ENCODE measurements around the gene KLHL22. TPM values are rescaled to one million over a fixed set of nuclear protein-coding genes. Genes with fewer than 3 reads are reported as not detected.
"Not testable (repeated sequence)": the region's sequence is repeated elsewhere in the genome, so short reads cannot be mapped to it uniquely, and the experiment has no call there.

KLHL22 gene
- total RNA-seq, 2 donors from 2014 or later, result 24.0 to 41.1 TPM

GRCh38 chr22:20420157-20420842 is 75.3 kb downstream of the KLHL22 start:
- ATAC-seq (ENCODE audit: insufficient number of reproducible peaks, low FRiP score, low read depth) (no peak), DNase-seq (ENCODE audit: low spot score) (no peak)

GRCh38 chr22:20419664-20419951 is 76.0 kb downstream of the KLHL22 start:
- Histone ChIP-seq H3K27ac (no peak overlapping the region), H3K4me1 (ENCODE audit: control insufficient read depth in 1 of 2, low read depth in 2 of 2) (peaks cover 10 to 32% of the 10 kb centered on the region in 2 donors), H3K27me3 (replicated peaks; ENCODE audit: insufficient read depth) (no peaks in the 10 kb centered on the region), H3K4me3 (no peak overlapping the region), H3K36me3 (no peaks in the 10 kb centered on the region), H3K9me3 (no peaks in the 10 kb centered on the region)
- TF ChIP-seq CTCF (IDR thresholded peaks at IDR 0.05), result no peak
- DNase-seq (ENCODE audit: low spot score) (no peak), ATAC-seq (ENCODE audit: insufficient number of reproducible peaks, low FRiP score, low read depth) (no peak)

More at GRCh38 chr22:20420157-20420842, 75.3 kb downstream of the KLHL22 start:
- Histone ChIP-seq H3K27me3 (replicated peaks; ENCODE audit: insufficient read depth) (no peaks in the 10 kb centered on the region), H3K9me3 (no peaks in the 10 kb centered on the region), H3K4me1 (ENCODE audit: control insufficient read depth in 1 of 2, low read depth in 2 of 2) (peaks cover 10 to 38% of the 10 kb centered on the region in 2 donors), H3K36me3 (no peaks in the 10 kb centered on the region), H3K27ac (no peak overlapping the region), H3K4me3 (no peak overlapping the region)
- no peak for TF ChIP-seq CTCF (IDR thresholded peaks at IDR 0.05)

- no peaks in the 10 kb centered on the region for H3K9me3 ChIP-seq
- peak overlapping the region; percentile 67 for H3K4me3 ChIP-seq
- peak; percentile 74 for TF ChIP-seq CTCF (IDR thresholded peaks at IDR 0.05)
- no peaks in the 10 kb centered on the region for H3K27me3 ChIP-seq (replicated peaks; ENCODE audit: insufficient read depth)
- peaks cover 5 to 18% of the 10 kb centered on the region in 2 donors for H3K4me1 ChIP-seq (ENCODE audit: control insufficient read depth in 1 of 2, low read depth in 2 of 2)
- H3K27ac ChIP-seq, result peak overlapping the region in 1 of 2 donors; percentile 42
- H3K36me3 ChIP-seq, result no peaks in the 10 kb centered on the region
- ATAC-seq (ENCODE audit: insufficient number of reproducible peaks, low FRiP score, low read depth) (peak; percentile 77), DNase-seq (ENCODE audit: low spot score) (no peak)
Observed at GRCh38 chr22:20418211-20418788, 77.3 kb downstream of the KLHL22 start.

- not testable (repeated sequence) for H3K36me3 ChIP-seq; DNase-seq (ENCODE audit: low spot score); H3K4me1 ChIP-seq (ENCODE audit: control insufficient read depth in 1 of 2, low read depth in 2 of 2); H3K9me3 ChIP-seq; H3K27me3 ChIP-seq (replicated peaks; ENCODE audit: insufficient read depth); H3K4me3 ChIP-seq; H3K27ac ChIP-seq; ATAC-seq (ENCODE audit: insufficient number of reproducible peaks, low FRiP score, low read depth)
Observed at GRCh38 chr22:20415699-20416098, 79.9 kb downstream of the KLHL22 start.

GRCh38 chr22:20415241-20415640 is 80.4 kb downstream of the KLHL22 start:
- H3K27me3 ChIP-seq (replicated peaks; ENCODE audit: insufficient read depth); H3K4me1 ChIP-seq (ENCODE audit: control insufficient read depth in 1 of 2, low read depth in 2 of 2); H3K4me3 ChIP-seq; H3K9me3 ChIP-seq; H3K36me3 ChIP-seq; DNase-seq (ENCODE audit: low spot score); H3K27ac ChIP-seq; ATAC-seq (ENCODE audit: insufficient number of reproducible peaks, low FRiP score, low read depth): not testable (repeated sequence)

- no peak for ATAC-seq (ENCODE audit: insufficient number of reproducible peaks, low FRiP score, low read depth)
- no peak for TF ChIP-seq CTCF (IDR thresholded peaks at IDR 0.05)
- peaks cover 0 to 6% of the 10 kb centered on the region in 2 donors for H3K4me1 ChIP-seq (ENCODE audit: control insufficient read depth in 1 of 2, low read depth in 2 of 2)
- no peak overlapping the region for H3K4me3 ChIP-seq
- no peaks in the 10 kb centered on the region for H3K27me3 ChIP-seq (replicated peaks; ENCODE audit: insufficient read depth)
- H3K36me3 ChIP-seq, result no peaks in the 10 kb centered on the region
- H3K9me3 ChIP-seq, result no peaks in the 10 kb centered on the region
- DNase-seq (ENCODE audit: low spot score), result no peak
- H3K27ac ChIP-seq, result no peak overlapping the region
Observed at GRCh38 chr22:20414450-20414849, 81.1 kb downstream of the KLHL22 start.

Data from thoracic aorta (tissue), 2 donors.